ENCODE data around the gene SUMO4.

Gene SUMO4

DNA sequence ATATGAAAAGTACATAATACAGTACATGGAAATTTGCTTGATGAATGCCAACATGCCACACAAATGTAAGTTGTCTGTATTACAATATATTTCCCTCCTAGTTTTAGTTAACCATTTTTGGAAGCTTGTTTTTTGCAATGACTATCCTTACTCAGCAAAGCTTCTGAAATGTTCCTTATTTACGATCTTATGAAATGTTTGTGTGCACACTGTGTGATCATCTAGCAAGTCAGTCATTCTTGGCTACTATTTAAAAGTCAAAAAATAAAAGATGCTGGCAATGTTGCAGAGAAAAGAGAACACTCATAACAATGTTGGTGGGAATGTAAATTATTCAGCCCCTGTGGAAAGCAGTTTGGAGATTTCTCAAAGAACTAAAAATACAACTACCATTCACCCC, 33.8 kb downstream of the SUMO4 start:
- DNase-seq: no peak

DNA sequence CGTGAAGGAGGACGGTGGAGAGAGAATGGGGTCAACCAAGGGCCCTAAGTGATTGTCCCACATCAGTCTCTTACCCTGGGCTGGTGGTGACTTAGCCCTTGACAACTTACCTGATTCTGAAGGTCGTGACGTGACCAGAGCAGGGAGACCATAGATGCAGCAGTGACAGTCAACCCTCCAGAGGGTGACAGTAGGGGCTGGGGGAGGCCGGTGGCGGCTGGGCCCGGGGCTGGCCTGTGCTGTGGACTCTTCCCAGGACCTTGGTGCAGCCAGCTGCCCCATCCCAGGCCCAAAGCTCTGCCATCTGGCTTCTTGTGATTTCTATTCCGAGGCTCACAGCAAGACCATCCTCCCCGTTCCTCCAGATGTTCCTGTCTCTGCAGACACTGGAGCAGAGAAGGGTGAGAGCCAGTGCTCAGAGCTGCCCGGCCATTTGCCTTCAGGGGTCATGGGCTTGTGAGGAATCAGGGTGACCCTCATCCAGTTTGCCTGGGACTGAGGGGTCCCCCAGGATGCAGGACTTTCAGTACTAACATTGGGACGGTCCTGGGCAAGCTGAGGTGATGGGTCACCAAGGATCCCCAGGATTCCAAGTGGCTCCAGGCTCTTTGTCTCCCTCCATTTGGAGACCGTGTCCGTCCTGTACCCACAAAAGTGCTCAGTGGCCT, 36.0 kb downstream of the SUMO4 start:
- no peak for DNase-seq

DNA sequence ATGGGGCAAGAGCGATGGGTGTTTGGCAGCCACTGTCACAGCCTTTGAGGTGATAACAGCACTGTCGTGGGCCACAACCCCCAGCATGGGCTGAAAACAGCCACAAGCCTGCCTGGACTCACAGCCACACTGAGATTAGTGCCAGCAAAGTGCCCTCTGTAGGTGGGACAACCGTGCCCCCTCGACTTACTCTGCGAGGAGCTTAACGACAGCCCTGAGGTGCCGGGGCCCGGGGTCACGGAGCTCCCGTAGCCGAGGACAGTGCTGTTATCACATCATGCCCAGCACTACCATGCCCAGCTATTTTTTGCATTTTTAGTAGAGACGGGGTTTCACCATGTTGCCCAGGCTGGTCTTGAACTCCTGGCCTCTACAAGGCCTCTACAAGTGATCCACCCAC, 36.6 kb downstream of the SUMO4 start:
- no peak for DNase-seq

DNA sequence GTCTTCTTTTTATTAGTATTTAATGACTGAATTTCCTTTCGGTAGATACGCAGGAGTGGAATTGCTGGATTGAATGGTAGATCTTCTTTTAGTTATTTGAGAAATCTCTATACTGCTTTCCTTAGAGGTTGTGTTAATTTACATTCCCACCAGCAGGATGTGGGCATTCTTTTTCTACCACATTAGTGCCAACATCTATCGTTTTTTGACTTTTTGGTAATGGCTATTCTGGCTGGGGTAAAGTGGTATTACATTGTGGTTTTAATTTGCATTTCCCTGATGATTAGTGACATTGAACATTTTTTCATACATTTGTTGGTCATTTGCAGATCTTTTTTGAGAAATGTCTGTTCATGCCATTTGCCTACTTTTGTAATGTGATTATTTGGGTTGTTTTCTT, 37.1 kb downstream of the SUMO4 start:
- DNase-seq: no peak

DNA sequence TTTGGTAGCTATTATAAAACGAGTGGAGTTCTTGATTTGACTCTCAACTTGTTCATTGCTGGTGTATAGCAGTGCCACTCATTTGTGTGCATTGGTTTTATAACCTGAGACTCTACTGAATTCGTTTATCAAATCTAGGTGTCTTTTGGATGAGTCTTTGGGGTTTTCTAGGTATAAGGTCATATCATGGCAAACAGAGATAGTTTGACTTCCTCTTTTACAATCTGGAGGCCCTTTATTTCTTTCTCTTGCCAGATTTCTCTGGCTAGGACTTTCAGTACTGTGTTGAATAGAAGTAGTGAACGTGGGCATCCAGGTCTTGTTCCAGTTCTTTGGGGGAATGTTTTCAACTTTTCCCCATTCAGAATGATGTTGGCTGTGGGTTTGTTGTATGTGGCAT, 38.8 kb downstream of the SUMO4 start:
- DNase-seq: no peak

DNA sequence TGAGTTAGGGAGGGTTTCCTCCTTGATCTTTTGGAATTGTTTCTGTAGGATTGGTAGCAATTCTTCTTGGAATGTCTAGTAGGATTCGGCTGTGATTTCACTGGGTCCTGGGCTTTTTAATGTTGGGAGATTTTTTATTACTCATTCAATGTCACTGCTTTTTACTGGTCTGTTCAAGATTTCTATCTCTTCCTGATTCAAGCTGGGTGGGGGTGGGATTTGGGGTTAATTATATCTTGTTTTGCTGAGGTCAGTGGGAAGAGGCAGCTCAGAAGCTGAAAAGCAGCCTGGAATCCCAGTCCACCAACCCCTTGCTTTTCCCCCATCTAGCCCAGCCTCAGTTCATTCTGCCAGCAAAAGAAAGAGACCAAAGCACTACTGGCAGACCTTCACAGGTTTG, 39.6 kb downstream of the SUMO4 start:
- DNase-seq: no peak

DNA sequence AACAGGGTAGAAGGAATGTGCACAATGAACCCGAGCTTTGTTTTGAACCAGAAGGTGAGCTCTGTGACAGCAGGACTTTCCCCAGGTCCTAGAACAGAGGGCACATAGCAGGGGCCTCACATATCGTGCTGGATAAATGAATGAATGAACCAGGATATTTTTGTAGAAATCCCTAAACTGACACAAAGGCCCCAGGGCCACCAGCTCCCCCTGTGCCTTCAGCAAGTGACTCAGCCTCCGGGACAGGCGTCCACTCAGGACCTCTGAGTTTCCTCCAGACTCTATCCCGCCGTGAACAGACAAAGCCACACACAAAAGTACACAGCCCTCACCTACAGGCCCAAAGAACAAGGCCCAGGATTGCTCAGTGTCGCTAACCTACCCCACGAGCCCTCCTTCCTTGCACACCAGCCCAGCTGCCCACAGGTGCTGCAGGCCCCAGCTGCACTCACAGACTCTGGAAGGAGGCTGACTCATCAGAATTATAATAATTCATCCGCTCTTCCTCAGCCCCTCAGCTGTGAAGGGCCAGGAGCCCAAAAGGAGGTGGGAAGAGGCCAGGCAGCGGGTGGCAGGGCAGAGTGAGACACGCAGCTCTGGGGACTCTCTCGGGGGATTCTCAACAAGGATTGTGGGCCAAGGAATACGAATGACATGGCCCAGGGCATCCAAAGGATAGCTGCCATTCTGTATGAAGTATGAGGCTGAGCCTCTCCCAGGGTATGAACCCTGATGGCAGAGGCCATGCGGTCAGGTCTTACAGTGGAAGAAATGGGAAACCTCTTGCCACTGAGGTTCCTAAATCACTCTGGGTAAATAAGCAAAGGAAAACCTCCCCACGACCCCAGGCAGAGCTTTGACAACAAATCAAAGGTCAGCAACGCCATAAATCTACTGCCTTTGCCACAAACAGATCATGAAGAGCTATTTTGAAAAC, 40.9 kb downstream of the SUMO4 start:
- DNase-seq: no peak

DNA sequence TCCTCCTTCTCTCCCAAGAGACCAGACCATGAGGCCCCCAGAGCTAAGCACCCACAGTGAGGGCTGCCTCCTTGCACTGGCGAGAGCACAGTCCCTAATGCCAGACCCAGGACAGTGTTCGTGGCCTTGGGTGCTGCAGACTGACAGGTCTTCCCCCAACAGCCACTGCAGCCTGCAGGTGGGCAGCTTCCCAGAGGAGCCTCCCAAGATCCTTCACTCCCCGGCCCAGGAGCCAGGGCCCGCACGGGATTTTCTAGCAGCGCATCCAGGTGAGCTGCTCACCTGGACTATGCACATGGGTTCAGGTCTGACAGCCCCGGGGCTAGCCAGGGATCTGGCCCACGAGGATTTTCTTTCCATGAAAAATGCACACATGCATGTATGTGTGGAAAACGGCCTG, 41.7 kb downstream of the SUMO4 start:
- no peak for DNase-seq

DNA sequence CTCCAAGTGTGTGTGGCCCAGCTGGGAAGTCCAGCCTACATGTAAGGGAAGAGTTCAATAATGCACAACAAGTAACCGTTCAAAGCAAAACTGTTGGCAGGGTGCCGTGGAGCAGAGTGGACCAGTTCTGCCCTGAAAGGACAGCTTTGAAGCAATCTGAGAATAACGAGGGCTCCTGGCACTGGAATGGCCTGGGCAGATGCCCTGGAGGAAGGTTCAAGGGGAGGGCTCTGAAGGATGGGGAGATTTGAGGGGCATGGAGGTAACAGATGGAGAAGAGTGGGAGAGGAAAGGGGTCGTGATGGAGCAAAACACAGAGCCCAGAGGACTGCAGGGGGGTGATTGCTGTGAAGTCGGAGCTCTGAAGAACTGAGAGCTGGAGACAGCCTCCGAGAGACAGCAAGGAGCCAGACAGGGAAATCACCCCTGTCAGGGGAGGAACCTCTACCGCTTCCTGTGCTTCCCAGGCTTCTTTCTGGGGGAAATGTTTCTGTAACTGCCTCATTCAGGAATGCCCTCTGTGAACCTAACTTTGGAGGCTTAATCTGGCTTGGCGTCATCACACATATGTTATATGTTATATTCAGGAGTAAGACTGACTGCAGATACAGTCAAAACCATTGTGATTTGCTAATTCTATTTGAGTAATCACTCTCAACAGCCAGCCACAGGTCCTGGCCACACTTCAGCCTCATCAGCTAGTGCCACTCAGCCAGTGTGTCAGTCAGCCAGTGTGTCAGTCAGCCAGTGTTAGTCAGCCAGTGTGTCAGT, 43.5 kb downstream of the SUMO4 start:
- DNase-seq: no peak

GRCh38 chr6:149444360-149445094, 44.5 kb downstream of the SUMO4 start:
- peak; percentile 6 for DNase-seq

DNA sequence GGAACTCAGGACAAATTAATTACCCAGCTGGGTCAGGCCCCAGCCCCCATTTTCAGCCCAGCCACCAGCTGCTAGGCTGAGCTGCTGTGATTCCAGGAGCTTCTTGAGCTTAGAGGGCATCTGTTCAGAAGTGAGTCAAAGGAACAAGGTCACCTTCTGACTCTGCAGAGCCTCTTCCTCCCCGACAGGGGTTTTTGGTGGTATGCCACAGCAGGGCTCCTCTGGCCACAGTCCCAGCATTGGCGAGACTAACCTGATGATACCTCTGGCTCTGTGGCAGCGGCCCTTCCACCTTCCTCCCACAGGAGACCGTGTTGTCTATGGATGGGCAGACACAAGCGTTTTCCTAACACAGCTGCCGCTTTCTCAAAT, 45.0 kb downstream of the SUMO4 start:
- DNase-seq: no peak

DNA sequence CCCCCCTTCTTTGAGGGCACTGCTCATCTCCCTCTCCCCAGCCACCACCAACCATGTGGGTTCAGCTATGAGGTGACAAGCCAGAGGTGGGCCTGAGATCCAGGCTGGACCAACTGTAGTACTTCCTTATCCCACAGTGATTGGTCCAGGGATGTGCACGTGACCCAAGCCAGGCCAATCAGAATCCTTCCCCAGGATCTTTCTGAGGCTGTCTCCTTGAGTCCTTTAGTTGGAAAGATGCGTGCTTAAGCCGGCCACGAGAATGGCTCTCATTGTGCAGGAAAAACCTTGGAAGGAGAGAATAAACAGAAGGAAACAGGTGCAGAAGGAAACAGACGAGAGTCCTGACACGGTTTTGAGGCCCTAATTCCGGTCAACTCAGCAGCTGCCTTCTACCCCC, 45.5 kb downstream of the SUMO4 start:
- no peak for DNase-seq

GRCh38 chr6:149446791-149447376, 46.8 kb downstream of the SUMO4 start:
- no peak for DNase-seq

DNA sequence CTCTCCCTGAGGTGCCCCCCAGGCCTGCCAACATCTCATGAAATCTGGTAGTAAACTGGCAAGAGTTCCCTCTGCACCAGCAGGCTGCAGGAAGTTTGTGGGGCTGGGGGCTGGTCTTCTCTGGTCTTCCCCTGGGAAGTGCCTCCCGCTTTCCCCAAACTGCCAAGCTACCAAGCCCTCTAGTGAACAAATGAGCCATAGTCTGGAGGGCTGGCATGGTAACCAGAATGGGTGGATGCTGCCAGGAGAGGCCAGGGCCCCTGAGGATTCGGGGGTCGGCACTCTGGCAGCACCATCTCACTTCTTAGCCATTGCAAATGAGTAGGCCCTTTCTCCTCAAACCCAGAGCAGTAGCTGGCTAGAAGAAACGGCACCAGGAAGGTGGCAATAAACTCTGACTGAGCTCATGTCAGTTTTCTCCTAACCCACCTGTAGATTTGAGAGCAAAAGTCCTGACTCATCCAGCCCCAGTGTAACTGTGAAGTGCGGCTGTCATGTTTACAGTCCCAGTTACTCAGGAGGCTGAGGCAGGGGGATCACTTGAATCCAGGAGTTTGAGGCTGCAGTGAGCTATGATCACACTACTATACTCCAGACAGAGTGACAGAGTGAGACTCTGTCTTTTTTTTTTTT, 48.9 kb downstream of the SUMO4 start:
- DNase-seq: no peak

- no peak for DNase-seq
Measured at GRCh38 chr6:149449831-149450678, 50.0 kb downstream of the SUMO4 start.

Measured in NCI-H2029 (cell line).